Kidney (tissue), 22 donors: ENCODE data around the gene WDFY4. TPM values are rescaled to one million over a fixed set of nuclear protein-coding genes. Genes with fewer than 3 reads are reported as not detected.

Experiments used
- DNase-seq, 5 donors: peaks; one replicate each; pipeline ENCODE4 v3.0.0-alpha.2; 2013 to 2020
- FAIRE-seq: peaks from 2 replicates; lab custom pipeline; 2012; peaks lifted over from hg19 to GRCh38; lab: Jason Lieb, UNC
- H3K27ac ChIP-seq, 2 donors: one replicate each; pipeline ENCODE4 v1.7.0; 2013; ENCODE audit warnings: low read depth in 2 of 2, low read length in 2 of 2, inconsistent platforms in 1 of 2
- H3K27me3 ChIP-seq: one replicate; pipeline ENCODE4 v1.7.1; 2013; ENCODE audit warnings: low read length, inconsistent platforms; ENCODE audit not compliant: control insufficient read depth, insufficient read depth
- H3K36me3 ChIP-seq, 3 donors: one replicate each; pipeline versions ENCODE4 v1.7.0 to v1.7.1; 2013; ENCODE audit warnings: low read length in 3 of 3, control low read depth in 1 of 3, inconsistent platforms in 1 of 3; ENCODE audit not compliant: insufficient read depth in 3 of 3, control insufficient read depth in 2 of 3
- H3K4me1 ChIP-seq, 3 donors: one replicate each; pipeline versions ENCODE4 v1.7.0 to v1.7.1; 2013; ENCODE audit warnings: low read length in 3 of 3, inconsistent platforms in 1 of 3, low read depth in 1 of 3; ENCODE audit not compliant: control insufficient read depth in 2 of 3, insufficient read depth in 2 of 3
- H3K4me3 ChIP-seq, 3 donors: one replicate each; pipeline versions ENCODE4 v1.7.0 to v1.8.1; 2013; ENCODE audit warnings: low read length in 3 of 3, control low read depth in 1 of 3, inconsistent platforms in 1 of 3
- H3K9ac ChIP-seq, 3 donors: one replicate each; pipeline versions ENCODE4 v1.7.0 to v1.7.1; 2013; ENCODE audit warnings: low read length in 3 of 3, control low read depth in 1 of 3, inconsistent platforms in 1 of 3
- H3K9me3 ChIP-seq, 3 donors: one replicate each; pipeline versions ENCODE4 v1.7.0 to v1.7.1; 2013; ENCODE audit warnings: low read length in 3 of 3, control low read depth in 1 of 3, inconsistent platforms in 1 of 3; ENCODE audit not compliant: control insufficient read depth in 2 of 3, insufficient read depth in 1 of 3
- CTCF ChIP-seq: IDR thresholded peaks from 3 replicates; pipeline ENCODE4 v1.5.1; 2012; ENCODE audit warnings: mild to moderate bottlenecking, moderate library complexity, borderline replicate concordance; ENCODE audit not compliant: insufficient read depth; ENCODE audit errors: extremely low read depth
- intact Hi-C: fragments of 100-400 bp; cut with DNase I; formaldehyde crosslinking; loops from one replicate; pipeline ENCODE4 v1.11.1; 2022
- long read RNA-seq, 10 donors: library from polyadenylated mRNA in 1 of 10; unstranded in 1 of 10; transcript quantifications; one replicate each; pipeline ENCODE4 v2.0.0 and lab custom pipeline, GENCODE V29; 2021 to 2026
- polyA plus RNA-seq: library from polyadenylated mRNA; stranded (reverse); fragments of 350-450 nt; fragmentation: Illumina TruSeq; extraction: RNeasy Lipid Tissue Mini Kit (QIAGEN cat#74804); gene quantifications from one replicate; pipeline ENCODE4 v1.2.3, GENCODE V29; 2014; ENCODE audit warnings: low read depth, low replicate concordance; ENCODE audit not compliant: insufficient read depth
- total RNA-seq: library from RNA; stranded (reverse); fragmentation: NEBNext Ultra II Directional; extraction: Animal tissue kit (Norgen Biotek cat#: 25700); gene quantifications from one replicate; pipeline ENCODE4 v1.2.1, GENCODE V29; 2021
- donor health status: control.
- donor health status: control.
- donor health status: control.
- donor health status: control.
- donor health status: control.
- donor health status: DM: yes; HTN: yes; CAD: no.
- donor health status: Normal renal cell carcinoma (clear cell type).

WDFY4 gene
- total RNA-seq: 13.3 TPM
- polyA plus RNA-seq: 1.7 TPM
- long read RNA-seq, donor 1: 0 reads
- long read RNA-seq, donor 2: 0 reads
- long read RNA-seq, donor 3: 0 reads
- long read RNA-seq, donor 4: 0 reads
- long read RNA-seq, donor 5: 0 reads
- long read RNA-seq, donor 6: 0 reads
- long read RNA-seq, donor 7, partial matches to known transcripts: 1 of 4 reads
- long read RNA-seq, donor 7, other reads (novel, unspliced or antisense): 3 of 4 reads
- long read RNA-seq, donor 8: 0 reads
- long read RNA-seq, donor 9: 0 reads
- long read RNA-seq, donor 10: 0 reads

GRCh38 chr10:48684792-48685623 is at the start of gene WDFY4:
WDFY4 (plus strand) TSS chr10:48684873; CDS start chr10:48709733, 24,860 bp downstream.
- FAIRE-seq (no peak), DNase-seq (no peak)
- no peaks in the 10 kb centered on the region for H3K36me3 ChIP-seq
- H3K9me3 ChIP-seq: no peaks in the 10 kb centered on the region
- no peaks in the 10 kb centered on the region for H3K4me1 ChIP-seq
- no peak within 1 kb of the TSS for H3K4me3 ChIP-seq
- no peak within 1 kb of the TSS for H3K9ac ChIP-seq
- intact Hi-C loops: no loop called here
- no peaks in the 10 kb centered on the region for H3K27me3 ChIP-seq
- TF ChIP-seq CTCF: no peak
- no peak within 1 kb of the TSS for H3K27ac ChIP-seq

GRCh38 chr10:48634984-48635557 is 49.6 kb upstream of the WDFY4 start:
- FAIRE-seq: no peak
- Histone ChIP-seq H3K4me1 (no peaks in the 10 kb centered on the region), H3K36me3 (no peaks in the 10 kb centered on the region), H3K27ac (no peak overlapping the region), H3K9ac (no peak overlapping the region), H3K4me3 (no peak overlapping the region), H3K9me3 (no peaks in the 10 kb centered on the region), H3K27me3 (no peaks in the 10 kb centered on the region)
- no peak for TF ChIP-seq CTCF
- no peak for DNase-seq
- intact Hi-C loops: no loop called here

GRCh38 chr10:48636231-48636630 is 48.4 kb upstream of the WDFY4 start:
- Histone ChIP-seq H3K9me3 (peaks cover 0 to 2% (median 0%) of the 10 kb centered on the region in 3 donors), H3K27me3 (no peaks in the 10 kb centered on the region), H3K36me3 (no peaks in the 10 kb centered on the region), H3K4me1 (no peaks in the 10 kb centered on the region), H3K4me3 (no peak overlapping the region), H3K9ac (no peak overlapping the region), H3K27ac (no peak overlapping the region)
- no peak for TF ChIP-seq CTCF
- intact Hi-C loops: no loop called here
- FAIRE-seq: no peak
- no peak for DNase-seq
